ENCODE data around the gene KIAA0930.

- no peak for TF ChIP-seq CTCF (conservative IDR thresholded peaks at IDR 0.05)
- TF ChIP-seq EZH2 (IDR thresholded peaks at IDR 0.05; ENCODE audit: low read depth), result no peak
Measured at GRCh38 chr22:45244916-45245315, 4.2 kb upstream of the KIAA0930 start.

Measured in PC-9 (cell line).